SK-MEL-5 (cell line): ENCODE data around the gene PRPF4. TPM values are rescaled to one million over a fixed set of nuclear protein-coding genes. Genes with fewer than 3 reads are reported as not detected.

Experiments
- DNase-seq: peaks from one replicate; pipeline ENCODE4 v3.0.0-alpha.2; 2016; ENCODE audit warnings: low read depth, low spot score
- in situ Hi-C: cut with HindIII; loops from 2 replicates; pipeline ENCODE4 v1.10.0; 2016; ENCODE audit warnings: low sequenced_read_pairs, high pct_unique_total_duplicates, low pct_unique_long_range_greater_than_20kb
- total RNA-seq: library from RNA; depleted of rRNA; stranded (reverse); fragments of >200 nt; shearing (Covaris generic); gene quantifications from 2 replicates; pipeline ENCODE4 v1.2.3, GENCODE V29; 2014; rRNA removed

PRPF4 gene
- total RNA-seq, 1 experiment from 2014 or later = 59.0 TPM

DNA sequence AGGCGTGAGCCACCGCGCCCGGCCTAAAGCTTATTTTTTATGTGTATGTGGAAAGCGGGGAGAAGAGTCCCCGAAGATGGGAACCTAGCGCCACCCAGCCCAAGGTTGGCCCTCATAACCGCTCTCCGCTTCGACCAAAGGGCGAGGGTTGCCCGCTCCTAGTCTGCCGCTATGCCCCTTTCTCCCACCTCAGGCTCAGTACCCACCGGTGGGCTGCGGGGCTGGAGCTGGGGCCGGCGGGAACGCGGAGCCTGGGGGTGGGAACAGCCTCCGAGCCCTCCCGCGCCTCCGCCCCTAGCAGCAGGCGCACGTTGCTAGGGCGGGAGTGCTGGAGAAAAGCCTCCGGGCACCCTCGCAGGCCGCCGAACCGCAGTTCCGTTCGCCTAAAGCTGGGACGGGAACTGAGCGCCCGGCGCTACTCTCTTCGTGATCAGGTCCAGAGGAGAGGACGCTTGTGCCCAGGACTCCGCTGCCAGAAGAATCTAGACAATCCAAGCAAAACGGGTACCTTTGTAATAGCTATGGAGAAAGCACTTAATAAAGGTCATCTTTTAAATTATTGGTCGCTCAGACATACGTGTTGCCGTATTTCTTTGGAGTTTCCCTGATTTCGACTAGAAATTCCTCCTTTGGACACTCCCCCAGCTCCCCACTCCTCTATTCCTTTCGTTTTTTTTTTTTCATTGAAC lies 64.7 kb downstream of the PRPF4 start, which contains the start of gene WDR31:
Gene WDR31, minus strand, starts transcription at position 265 of the 689 bp plus-strand sequence. CDS start 8,253 bp downstream, outside the sequence.
- in situ Hi-C loops = no loop called here
- DNase-seq = peak; percentile 85

DNA sequence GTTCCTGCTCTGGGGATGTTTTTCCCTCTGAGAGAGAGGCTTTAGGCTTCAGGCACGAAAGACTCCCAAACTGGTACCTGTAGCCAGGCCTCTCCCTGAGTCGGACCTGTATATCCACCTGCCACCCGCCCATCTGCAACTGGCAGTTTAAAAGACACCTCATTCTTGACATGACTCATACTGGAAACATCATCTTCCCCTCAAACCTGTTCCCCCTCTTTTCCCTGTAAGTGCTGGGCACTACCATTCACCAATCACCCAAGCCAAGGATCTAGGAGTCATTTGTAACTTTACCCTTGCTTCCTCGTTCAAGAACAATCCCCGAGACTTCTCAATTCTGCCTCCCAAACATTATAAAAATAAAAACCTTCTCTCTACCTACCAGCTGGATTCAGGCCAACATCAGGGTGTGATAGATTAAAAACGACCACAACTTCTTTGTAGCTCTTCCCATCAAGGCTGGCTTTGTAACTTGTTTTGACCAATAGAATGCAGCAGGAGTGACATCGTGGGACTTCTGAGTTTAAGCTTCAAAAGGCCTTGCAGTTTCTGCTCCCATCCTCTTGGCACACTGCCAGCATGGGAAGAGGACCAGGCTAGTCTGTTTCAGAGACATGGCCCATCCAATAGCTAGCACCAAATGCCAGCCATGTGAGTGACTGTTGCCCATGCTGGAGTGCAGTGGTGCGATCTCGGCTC lies 66.4 kb downstream of the PRPF4 start:
- in situ Hi-C loops = no loop called here
- peak; percentile 55 for DNase-seq

Other genes with a start within 250 kb of the PRPF4 start
- 1.3 and 1.4 TPM in 2 replicates for gene ZFP37, start 218.9 kb upstream of the PRPF4 start, total RNA-seq
- gene SLC31A2, start 124.7 kb upstream of the PRPF4 start, total RNA-seq = 11.9 and 12.1 TPM in 2 replicates
- gene FKBP15, start 54.4 kb upstream of the PRPF4 start, total RNA-seq = 34.9 and 35.1 TPM in 2 replicates
- 104 and 105 TPM in 2 replicates for gene SLC31A1, start 54.1 kb upstream of the PRPF4 start, total RNA-seq
- gene CDC26, start 86 bp upstream of the PRPF4 start, total RNA-seq = 33.7 and 44.8 TPM in 2 replicates
- gene RNF183, start 27.7 kb downstream of the PRPF4 start, total RNA-seq = not detected in 2 replicates
- gene WDR31, start 64.6 kb downstream of the PRPF4 start, total RNA-seq = 2.2 and 2.4 TPM in 2 replicates
- not detected in 2 replicates for gene BSPRY, start 73.9 kb downstream of the PRPF4 start, total RNA-seq
- 31.1 and 33.8 TPM in 2 replicates for gene HDHD3, start 101.3 kb downstream of the PRPF4 start, total RNA-seq
- gene ALAD, start 125.6 kb downstream of the PRPF4 start, total RNA-seq = 17.7 and 18.5 TPM in 2 replicates
- gene POLE3, start 135.0 kb downstream of the PRPF4 start, total RNA-seq = 73.8 and 78.2 TPM in 2 replicates
- gene C9orf43, start 135.1 kb downstream of the PRPF4 start, total RNA-seq = 1.1 and 1.4 TPM in 2 replicates
- gene RGS3, start 188.1 kb downstream of the PRPF4 start, total RNA-seq = 23.3 and 25.0 TPM in 2 replicates